ENCODE results near the gene TGFB2.

The TGFB2 gene

GRCh38 chr1:218430822-218431221 lies 85.7 kb downstream of the TGFB2 start:
- DNase-seq: no peak

GRCh38 chr1:218431476-218431875 lies 86.3 kb downstream of the TGFB2 start:
- no peak for DNase-seq

GRCh38 chr1:218433744-218434143 lies 88.6 kb downstream of the TGFB2 start:
- DNase-seq: no peak

DNA sequence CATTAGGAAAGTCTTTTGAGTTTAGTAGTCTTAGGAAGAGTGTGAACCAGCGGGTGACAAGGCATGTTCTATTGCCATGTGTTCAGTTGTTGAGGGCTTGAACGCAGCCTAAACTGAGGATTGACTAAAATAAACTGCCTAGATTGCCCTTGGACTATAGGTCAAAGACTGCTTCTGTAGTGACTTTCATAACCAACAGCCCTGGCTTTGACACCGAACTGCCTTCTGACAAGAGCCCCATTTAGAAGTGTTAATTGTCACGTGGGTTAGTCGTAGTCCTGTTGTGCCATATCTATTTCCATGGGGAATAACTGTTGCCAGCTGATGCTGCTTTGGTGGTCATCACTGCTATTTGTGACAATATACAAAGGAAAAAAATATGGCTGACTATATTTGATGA lies 90.4 kb downstream of the TGFB2 start:
- no peak for DNase-seq

GRCh38 chr1:218436346-218436745 lies 91.2 kb downstream of the TGFB2 start:
- DNase-seq: no peak

DNA sequence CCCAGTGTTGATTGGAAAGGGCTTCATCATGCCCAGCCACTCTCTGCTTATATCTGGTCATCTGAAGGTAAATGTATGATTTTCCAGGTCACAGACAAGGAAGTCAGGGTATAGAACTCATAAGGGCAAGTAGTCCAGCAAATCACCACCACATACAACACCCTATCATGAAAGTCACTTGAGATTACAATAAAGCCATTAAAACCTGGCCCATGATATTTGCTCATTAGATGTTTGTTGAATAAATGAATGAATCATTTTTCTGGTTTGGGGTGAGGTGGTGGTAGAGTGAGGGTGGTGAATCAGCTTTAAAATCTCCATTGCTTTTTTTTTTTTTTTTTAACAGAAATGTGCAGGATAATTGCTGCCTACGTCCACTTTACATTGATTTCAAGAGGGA lies 91.9 kb downstream of the TGFB2 start:
- no peak for DNase-seq

DNA sequence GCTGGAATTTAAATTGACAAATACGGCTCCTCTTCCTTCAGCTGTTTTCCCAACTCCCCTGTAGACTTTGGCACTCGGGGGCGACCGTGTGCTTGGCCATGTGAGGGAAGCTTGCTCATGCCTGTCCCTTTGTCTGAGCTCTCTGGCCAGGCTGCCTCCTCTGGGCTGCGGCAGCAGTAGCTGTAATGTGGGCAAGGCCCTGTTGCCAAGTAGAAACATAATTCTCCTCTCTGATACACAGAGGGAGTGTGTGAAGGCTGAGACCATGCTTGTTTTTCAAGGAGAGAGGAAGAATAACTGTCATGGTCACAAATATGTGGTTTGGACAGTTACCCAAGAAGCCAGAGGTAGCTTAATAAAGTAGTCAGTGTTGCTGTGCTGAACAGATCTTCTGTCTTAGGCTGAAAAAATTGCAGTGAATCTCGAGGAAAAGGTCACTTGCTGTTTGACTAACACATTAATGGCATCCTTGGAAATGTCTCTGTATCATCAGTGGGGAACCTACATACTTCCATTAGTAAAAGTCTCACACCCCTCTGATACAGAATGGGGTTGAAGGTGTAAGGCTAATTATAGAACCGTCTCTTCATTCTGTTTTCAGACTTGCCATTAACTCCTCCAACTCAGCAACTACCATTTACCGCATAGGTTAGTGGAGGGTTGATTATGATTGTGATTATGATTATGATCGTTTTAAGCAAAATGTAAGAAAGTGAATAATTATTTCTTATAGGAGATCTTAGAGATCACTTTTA lies 94.6 kb downstream of the TGFB2 start:
- DNase-seq: no peak

DNA sequence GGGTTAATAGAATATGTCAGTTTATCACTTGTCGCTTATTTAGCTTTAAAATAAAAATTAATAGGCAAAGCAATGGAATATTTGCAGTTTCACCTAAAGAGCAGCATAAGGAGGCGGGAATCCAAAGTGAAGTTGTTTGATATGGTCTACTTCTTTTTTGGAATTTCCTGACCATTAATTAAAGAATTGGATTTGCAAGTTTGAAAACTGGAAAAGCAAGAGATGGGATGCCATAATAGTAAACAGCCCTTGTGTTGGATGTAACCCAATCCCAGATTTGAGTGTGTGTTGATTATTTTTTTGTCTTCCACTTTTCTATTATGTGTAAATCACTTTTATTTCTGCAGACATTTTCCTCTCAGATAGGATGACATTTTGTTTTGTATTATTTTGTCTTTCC lies 98.1 kb downstream of the TGFB2 start:
- DNase-seq: no peak

- no peak for DNase-seq
Measured at GRCh38 chr1:218444173-218444572, 99.0 kb downstream of the TGFB2 start.

DNA sequence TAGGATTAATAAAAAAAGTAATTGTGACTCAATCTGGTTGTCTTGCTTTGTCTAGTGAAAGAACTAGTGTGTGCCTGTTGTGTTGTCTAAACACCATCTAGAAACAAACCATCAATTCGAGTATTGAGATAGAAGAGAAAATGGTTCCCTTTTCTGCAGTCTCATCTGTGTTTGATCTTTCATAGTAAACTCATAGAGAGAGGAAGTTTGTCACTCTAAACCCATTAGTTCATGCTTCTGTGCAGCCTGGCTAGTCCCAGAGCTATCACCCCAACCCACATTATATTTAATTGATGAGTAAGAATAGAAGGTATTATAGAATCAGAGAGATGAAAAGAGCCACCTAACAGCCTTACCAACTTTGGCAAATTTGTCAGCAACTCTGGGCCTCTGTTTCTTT lies 99.5 kb downstream of the TGFB2 start:
- no peak for DNase-seq

DNA sequence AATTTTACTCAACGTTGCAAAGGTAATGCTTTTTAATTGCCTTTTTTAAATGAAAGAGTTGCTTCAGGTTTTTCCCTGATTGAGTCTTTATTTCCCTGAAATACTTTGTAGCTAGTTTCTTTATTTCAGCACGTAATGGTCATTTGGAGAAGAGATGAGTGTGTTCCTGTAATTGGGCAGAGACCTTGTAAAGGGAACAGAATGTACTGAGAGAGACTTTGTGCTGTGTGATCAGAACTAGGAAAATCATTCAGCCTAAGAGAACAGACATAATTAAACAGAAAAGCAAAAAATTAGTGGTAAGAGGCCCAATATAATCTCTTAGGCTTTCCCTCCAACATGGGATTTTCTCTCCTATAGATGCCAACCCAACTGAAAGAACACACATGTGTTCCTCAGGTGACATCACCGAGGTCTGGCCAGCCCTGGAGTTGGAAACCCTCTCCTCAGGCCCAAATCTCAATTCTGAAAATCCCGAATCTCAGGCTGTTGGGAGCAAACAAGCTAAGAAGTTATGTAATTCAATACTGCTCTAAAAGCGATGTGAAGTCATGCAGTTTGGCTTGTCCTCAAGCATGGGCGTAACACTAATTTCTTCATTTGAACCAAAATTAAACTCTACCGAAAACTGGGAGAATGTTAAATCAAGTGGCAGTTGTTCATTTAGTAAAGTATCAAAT lies 102.0 kb downstream of the TGFB2 start:
- no peak for DNase-seq

DNA sequence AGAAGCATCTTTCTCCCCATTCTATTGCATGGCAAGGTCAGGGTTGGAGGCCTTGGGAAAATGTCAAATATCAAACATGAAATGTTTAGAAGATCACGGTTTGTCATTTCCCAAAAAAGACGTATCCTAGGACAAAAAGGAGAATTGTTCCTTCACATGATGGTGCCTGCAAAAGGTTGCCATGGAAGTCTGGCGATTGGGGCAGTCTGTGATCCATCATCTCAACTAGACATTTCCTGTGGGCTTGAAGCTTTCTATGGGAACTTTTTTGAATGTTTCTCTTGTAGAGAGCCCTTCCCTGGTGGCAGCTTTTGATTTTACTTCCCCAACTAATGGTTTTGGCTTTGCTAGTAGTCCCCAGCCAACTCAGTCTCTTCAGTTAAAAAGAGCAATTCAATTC lies 106.3 kb downstream of the TGFB2 start:
- DNase-seq: no peak

DNA sequence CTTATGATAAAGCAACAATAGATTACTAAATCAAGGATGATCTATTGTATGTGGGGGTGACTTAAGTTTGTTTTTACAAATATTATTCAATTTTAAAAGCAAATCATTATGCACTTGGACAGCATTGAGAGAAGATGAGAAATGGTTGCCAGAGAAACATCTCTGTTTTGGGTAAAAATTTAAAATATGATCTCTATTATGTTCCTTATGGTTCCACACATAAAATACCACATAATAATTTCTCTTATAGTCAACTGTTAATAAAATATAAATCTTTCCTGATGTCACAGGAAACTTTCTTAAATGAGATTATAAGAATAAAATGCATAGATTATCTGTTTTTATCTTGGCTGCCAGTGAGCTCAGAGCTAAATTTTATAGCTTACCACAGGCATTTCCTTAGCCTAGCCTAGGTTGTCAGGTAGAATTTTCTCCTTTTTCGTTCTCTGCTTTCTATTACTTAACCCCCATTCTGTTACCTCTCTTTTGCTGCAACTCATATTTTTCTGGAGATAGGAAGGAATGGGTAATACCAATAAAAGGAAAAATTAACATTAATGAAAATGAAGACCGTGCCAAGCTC lies 109.7 kb downstream of the TGFB2 start:
- DNase-seq: no peak

DNA sequence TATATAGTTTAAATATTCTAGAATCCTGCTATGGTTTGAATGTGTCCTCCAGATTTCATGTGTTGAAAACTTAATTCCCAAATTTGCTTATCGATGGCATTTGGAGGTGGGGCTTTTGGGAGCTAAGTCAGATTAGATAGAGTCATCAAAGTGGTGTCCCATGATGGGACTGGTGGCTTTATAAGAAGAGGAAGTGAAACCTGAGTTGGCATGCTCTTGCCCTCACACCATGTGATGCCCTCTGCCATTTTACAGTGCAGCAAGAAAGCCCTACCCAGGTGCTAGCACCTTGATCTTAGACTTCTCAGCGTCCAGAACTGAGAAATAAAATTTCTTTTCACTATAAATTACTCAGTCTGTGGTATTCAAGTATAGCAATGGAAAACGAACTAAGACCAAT lies 111.3 kb downstream of the TGFB2 start:
- DNase-seq: no peak

GRCh38 chr1:218459450-218459849 lies 114.3 kb downstream of the TGFB2 start:
- no peak for DNase-seq

DNA sequence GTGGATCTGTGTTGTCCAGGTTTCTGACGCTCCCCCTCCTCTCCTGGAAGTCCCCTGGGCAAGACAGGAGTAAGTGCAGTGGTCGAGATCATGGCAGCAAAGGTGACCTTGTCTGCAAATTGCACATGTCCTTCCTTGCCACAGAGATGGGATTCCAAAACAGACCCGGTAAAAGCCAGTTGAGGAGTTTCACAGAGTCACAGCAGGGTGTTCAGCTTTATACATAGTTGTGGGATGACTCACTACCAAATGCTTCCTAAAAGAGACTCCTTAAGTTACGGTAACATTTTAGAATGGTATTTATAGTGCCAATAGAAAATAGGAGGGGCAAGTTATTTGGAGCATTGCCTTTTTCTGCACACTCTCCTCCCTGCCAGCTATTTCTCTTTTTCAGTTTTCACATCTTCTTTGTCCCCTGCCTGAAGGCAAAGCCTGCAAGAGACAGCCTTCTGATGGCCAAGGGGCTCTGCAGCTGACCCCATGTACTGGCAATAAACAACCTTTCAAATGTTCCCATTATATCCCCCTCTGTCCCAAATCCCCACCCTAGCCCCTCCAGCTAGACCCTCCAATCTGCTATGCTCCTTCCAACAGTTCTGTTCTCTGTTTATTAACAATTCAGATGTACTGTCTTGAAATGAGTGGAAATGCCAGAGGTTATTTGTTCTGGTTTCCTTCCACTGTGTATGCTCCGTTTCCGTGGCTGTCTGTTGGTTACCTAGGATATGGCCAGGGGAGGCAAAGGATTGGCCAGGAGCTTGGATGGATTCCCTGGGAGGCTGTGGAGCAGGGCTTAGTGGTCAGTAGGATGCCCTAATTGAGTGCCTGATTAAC lies 115.0 kb downstream of the TGFB2 start:
- no peak for DNase-seq

DNA sequence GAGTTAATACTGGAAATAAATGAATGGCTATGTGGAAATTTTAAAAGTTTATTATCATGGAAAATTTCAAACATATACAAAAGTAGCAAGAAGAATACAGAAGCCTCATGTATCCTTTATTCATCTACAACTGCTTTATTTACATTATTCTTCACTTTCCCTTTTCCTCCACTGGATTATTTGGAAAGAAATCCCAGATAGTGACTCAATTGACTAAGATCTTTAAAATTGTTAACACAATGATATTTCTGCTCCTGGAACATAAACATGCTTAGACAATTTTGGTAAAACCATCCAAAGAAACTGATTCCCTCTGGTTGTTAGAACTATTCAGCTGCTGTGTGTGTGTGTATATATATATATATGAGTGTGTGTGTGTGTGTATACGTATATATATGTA lies 116.2 kb downstream of the TGFB2 start:
- no peak for DNase-seq

DNA sequence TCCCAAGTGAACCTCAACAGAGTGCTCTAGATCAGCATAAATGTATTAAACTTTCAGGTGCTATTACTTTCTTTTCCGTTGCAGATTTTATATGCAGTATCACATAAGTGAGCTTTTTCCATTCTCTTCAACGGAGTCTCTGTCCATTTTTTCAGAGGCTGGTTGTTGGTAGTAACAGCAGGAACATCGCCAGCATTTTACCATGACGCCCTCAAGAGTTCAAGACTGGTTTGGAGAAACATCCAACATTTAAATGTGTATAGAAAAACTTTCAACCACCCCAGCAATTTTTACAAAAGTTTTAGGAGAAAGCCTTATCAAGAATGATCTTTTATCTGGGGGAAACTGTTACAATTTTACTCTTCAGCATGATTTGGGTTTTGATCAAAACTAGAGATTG lies 117.0 kb downstream of the TGFB2 start:
- no peak for DNase-seq

DNA sequence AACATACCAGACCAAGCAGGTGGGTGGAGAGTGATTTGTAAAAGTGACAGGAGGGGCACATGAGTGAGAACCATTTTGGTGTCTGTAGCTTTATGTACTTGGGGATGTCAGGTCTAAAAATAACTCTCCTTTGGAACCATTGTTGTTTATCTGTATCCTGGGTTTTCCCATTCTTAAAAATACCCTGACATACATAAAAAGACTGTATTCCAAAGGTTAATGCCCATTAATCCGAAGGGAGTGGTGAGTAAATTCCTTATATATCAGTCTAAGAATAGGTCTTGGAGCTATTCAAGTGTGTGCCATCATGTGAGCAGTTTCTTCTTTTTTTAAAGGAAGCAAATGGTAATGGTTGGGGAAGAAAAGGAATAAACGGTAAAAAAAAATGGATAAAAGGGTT lies 117.5 kb downstream of the TGFB2 start:
- DNase-seq: no peak

- no peak for DNase-seq
Measured at GRCh38 chr1:218463194-218464156, 118.3 kb downstream of the TGFB2 start.

GRCh38 chr1:218464871-218465270 lies 119.7 kb downstream of the TGFB2 start:
- no peak for DNase-seq

DNA sequence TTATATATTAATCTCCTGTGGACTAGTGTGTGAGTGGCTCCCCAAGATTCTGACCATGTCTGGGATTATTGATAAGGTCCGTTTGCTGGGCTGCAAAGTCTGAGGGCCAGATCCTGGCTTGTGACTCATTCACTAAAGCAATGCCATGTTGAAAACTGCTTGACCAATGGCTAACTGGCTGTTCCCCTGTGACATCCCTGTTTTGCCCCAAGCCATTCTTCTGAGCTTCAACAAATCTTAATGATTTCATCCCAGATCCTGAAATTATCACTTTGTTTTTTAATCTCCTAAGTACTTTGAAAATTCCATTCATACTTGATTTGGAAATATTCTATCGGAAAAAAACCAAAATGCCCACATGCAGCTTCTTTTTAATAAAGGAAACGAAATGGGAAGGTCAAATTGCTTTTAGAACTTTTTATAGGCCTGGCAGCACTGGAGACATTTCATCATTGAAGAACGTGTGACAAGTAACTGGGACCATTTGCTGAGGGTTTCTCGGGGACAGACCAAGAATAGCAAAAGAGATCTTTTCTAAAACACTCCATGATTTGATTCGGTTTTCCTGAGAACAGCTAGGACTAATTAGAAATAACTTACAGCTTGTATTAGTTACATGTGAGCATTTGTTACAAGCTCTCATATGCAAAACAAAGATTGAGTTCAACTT lies 121.3 kb downstream of the TGFB2 start:
- no peak for DNase-seq

Measured in NCI-H748 treated with DMSO at 0.1 percent for 48 hours (cell line).